SJSA1 (cell line): ENCODE data around the gene UGT1A8. TPM values are rescaled to one million over a fixed set of nuclear protein-coding genes. Genes with fewer than 3 reads are reported as not detected.

Source experiments
- total RNA-seq: library from RNA; depleted of rRNA; stranded (reverse); fragments of >200 nt; shearing (Covaris generic); gene quantifications from 2 replicates; pipeline ENCODE4 v1.2.3, GENCODE V29; 2014; rRNA removed

Gene UGT1A8
- total RNA-seq, 1 experiment from 2014 or later = not detected

Other genes starting within 250 kb of the UGT1A8 start
- 25.4 and 38.0 TPM in 2 replicates for gene USP40, start 50.9 kb upstream of the UGT1A8 start, total RNA-seq
- gene UGT1A10, start 18.8 kb downstream of the UGT1A8 start, total RNA-seq = not detected in 2 replicates
- not detected in 2 replicates for gene UGT1A9, start 54.3 kb downstream of the UGT1A8 start, total RNA-seq
- gene UGT1A7, start 64.3 kb downstream of the UGT1A8 start, total RNA-seq = not detected in 2 replicates
- gene UGT1A6, start 75.3 kb downstream of the UGT1A8 start, total RNA-seq = not detected in 2 replicates
- not detected in 2 replicates for gene UGT1A5, start 95.3 kb downstream of the UGT1A8 start, total RNA-seq
- gene UGT1A4, start 101.1 kb downstream of the UGT1A8 start, total RNA-seq = not detected in 2 replicates
- not detected in 2 replicates for gene UGT1A3, start 111.4 kb downstream of the UGT1A8 start, total RNA-seq
- gene UGT1A1, start 142.6 kb downstream of the UGT1A8 start, total RNA-seq = not detected in 2 replicates
- not detected in 2 replicates for gene MROH2A, start 160.7 kb downstream of the UGT1A8 start, total RNA-seq
- 73.2 and 81.4 TPM in 2 replicates for gene HJURP, start 236.9 kb downstream of the UGT1A8 start, total RNA-seq